WI38 (cell line): ENCODE results near the gene ANAPC2.

Source experiments
- H3K4me3 ChIP-seq: 2 replicates; pipeline ENCODE4 v1.5.1; 2011; ENCODE audit warnings: low read depth, mild to moderate bottlenecking, control low read depth, low read length
- TF ChIP-seq, protein P1 (sequence below): IDR thresholded peaks from 2 replicates; pipeline ENCODE4 v1.5.1; 2012; ENCODE audit warnings: low read depth, mild to moderate bottlenecking, control low read depth, low read length

Gene ANAPC2

DNA sequence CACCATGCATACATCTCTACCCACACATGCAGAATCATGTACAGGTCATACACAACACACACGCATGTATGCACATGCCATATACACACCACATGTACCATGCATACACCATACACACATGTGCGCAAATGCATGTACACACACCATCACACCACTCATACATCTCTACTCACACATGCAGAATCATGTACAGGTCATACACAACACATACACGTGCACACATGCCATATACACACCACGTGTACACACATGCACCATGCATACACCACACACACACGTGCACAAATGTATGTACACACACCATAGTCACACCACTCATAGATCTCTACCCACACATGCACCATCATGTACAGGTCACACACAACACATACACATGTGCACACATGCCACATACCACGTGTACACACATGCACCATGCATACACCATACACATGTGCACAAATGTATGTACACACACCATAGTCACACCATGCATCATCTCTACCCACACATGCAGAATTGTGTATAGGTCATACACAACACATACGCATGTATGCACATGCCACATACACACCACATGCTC, 35.4 kb downstream of the ANAPC2 start:
- TF ChIP-seq, protein P1, sequence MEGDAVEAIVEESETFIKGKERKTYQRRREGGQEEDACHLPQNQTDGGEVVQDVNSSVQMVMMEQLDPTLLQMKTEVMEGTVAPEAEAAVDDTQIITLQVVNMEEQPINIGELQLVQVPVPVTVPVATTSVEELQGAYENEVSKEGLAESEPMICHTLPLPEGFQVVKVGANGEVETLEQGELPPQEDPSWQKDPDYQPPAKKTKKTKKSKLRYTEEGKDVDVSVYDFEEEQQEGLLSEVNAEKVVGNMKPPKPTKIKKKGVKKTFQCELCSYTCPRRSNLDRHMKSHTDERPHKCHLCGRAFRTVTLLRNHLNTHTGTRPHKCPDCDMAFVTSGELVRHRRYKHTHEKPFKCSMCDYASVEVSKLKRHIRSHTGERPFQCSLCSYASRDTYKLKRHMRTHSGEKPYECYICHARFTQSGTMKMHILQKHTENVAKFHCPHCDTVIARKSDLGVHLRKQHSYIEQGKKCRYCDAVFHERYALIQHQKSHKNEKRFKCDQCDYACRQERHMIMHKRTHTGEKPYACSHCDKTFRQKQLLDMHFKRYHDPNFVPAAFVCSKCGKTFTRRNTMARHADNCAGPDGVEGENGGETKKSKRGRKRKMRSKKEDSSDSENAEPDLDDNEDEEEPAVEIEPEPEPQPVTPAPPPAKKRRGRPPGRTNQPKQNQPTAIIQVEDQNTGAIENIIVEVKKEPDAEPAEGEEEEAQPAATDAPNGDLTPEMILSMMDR, result no peak
- no peak overlapping the region for H3K4me3 ChIP-seq

DNA sequence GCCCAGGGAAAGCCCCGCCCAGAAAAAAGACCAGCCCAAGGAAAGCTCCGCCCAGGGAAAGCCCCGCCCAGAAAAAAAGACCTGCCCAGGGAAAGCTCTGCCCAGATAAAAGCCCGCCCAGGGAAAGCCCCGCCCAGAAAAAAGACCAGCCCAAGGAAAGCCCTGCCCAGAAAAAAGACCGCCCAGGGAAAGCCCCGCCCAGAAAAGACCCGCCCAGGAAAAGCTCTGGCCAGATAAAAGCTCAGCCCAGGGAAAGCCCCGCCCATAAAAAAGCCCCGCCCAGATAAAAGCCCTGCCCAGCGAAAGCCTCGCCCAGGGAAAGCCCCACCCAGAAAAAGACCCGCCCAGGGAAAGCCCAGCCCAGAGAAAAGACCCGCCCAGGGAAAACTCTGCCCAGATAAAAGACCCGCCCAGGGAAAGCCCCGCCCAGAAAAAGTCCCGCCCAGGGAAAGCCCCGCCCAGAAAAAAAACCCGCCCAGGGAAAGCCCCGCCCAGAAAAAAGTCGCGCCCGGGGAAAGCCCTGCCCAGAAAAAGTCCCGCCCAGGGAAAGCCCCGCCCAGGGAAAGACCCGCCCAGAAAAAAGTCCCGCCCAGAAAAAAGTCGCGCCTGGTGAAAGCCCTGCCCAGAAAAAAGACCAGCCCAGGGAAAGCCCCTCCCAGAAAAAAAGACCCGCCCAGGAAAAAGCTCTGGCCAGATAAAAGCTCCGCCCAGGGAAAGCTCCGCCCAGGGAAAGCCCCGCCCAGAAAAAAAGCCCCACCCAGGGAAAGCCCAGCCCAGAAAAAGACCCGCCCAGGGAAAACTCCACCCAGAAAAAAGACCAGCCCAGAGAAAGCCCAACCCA, 37.5 kb downstream of the ANAPC2 start:
- TF ChIP-seq, protein P1, result no peak
- no peak overlapping the region for H3K4me3 ChIP-seq

DNA sequence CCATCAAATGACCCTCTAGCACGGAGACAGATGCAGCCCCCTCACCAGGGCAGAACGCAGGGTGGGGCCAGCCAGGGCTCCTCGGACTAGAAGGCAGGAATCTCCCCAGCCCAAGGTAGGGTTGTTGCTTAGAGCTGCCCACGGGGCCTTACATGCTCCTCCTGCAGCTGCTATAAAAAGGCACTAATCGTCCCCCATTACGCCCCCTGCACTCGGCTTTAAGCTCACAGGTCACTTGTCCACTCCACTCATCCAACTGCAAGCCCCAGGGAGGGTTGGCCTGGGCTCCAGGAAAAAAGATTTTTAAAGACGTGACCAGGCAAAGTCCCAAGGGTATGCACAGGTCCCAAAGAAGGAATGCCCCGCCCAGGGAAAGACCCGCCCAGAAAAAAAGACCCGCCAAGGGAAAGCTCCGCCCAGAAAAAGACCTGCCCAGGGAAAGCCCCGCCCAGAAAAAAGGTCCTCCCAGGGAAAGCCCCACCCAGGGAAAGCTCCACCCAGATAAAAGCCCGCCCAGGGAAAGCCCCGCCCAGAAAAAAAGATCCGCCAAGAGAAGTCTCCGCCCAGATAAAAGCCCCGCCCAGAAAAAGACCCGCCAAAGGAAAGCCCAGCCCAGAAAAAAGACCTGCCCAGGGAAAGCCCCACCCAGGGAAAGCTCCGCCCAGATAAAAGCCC, 38.3 kb downstream of the ANAPC2 start:
- H3K4me3 ChIP-seq, result no peak overlapping the region
- TF ChIP-seq, protein P1, result no peak

DNA sequence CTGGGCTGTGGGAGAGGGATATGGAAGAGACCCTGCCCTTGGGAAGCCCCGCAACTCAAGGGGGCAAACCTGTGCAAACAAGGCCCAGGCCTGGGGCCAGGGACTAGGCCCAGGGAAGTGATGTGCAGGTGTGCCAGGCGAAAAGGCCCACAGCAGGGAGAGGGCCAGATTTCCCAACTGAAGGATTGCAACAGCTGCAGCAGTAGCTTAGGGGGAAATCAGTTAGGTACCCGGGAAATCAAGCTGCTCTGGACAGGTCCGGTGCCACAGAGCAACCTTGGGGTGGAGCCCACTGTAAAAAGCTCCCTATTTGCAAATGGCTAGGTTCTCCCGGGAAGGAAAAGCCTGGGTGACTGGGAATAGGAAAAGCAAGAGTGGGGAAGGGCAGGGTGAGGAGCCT, 39.0 kb downstream of the ANAPC2 start:
- TF ChIP-seq, protein P1, result no peak
- no peak overlapping the region for H3K4me3 ChIP-seq

DNA sequence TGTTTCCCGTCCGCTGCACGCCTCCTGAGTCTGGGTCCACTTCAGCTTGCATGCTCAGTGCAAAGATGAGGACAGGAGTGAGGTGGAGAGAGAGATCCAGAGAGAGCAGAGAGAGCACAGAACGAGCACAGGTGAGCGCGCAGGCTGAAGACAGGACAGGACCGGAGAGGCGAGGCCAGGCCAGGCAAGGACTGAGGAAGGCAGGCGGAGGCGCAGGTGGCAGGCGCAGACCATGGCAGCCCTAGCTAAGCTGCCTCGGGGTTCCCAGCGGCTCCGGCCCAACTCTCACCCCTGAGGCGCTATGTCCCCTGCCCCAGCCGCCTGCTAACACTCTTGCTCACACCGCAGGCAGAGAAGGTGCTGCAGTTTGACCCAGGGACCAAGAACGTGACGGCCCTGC, 39.7 kb downstream of the ANAPC2 start:
- H3K4me3 ChIP-seq, result no peak overlapping the region
- TF ChIP-seq, protein P1, result no peak

DNA sequence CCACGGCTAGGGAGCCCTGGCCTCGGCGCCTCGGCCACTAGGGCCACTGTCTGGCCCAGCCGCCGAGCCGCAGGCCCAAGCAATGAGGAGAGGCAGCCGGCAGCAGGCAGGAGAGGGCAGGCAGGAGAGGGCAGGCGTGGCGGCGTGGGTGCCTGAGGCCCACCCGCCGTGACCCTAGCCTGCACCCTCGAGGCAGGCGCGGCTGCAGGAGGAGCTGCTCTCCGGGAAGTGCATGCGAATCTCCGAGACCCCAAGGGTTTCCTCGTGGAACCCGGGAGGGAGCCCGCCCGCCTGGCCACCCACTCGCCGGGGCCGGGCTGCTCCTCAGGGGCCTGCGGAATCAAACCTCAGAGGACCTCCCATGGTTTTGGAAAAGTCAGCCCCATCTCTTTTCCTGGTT, 40.1 kb downstream of the ANAPC2 start:
- TF ChIP-seq, protein P1, result no peak
- no peak overlapping the region for H3K4me3 ChIP-seq

DNA sequence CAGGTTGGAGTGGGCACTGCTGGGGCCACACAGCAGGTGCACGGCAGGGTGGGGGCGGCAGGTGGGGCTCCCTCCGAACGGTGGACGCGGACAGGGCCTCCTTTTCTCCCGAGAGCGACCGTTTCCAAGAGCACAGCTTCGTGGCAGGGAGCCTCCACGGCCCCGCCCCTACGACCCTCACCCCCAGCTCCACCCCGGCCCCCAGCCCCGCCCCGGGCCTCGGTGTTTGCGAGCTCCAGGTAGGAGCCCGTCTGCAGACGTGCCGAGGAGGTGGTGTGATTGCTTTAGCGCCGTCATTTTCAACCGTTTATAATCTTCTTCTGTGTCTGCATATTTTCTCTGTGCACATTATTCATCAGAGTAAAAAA, 40.6 kb downstream of the ANAPC2 start:
- TF ChIP-seq, protein P1, result no peak

More for the DNA sequence above, 40.6 kb downstream of the ANAPC2 start:
- H3K4me3 ChIP-seq, result no peak overlapping the region
